Measurements from ENCODE around the gene SAE1. TPM values are rescaled to one million over a fixed set of nuclear protein-coding genes. Genes with fewer than 3 reads are reported as not detected.

Gene SAE1
- total and polyA plus RNA-seq, 2 donors from 2014 or later: 39.5 to 49.4 TPM

DNA sequence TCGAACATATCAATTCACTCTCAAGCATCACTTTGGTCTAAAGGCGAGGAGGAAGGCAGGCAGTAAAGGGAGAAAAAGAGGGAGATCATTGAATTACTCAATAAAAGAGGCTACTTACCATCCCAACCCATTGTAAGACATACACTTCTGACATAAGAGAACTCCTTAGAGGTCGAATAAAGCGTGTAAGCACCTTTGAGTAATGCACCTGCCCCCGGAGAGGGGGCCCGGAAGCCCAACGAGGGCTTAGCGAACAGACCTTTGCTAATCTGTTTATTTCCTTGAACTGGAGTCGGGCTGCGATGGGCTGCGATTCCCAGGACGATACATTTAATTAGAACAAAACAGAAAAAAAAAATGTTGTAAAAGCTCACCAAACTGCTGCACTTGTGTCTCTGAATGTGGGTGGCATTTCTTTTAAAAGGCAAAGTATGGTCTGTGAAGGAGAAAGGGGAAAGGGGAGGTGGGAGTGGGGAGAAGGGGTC lies 20.1 kb upstream of the SAE1 start:
- intact Hi-C loops (cut with DNase I): no loop called here
- FAIRE-seq: no peak

DNA sequence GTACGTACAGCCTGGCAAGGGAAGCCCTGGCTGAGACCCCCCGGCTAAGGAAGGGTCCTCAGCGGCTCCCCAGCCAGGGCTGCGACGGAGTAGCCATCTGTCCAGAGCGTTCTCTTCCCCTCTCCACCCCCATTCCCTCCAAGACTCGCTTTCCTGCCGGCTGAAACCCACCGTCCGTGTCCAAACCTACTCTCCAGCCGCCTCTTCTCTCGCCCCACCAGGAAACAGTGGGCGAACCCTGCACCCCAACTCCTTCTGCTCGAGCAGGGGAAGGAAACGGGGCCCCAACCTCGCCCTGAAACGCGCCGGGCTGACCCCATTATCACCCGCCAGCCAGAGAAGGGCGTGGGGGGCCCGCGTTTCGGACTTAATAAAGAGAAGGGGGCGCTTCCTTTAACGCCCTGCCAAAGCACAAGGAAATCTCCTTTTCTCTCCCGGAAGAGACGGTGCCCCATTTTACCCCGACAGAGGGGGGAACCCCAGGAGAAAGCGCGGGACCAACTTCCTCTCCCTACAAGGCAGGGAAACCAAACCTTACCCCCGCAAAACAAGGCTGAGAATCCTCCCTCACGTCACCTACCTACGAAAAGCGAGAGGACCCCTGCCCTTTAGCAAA lies 19.5 kb upstream of the SAE1 start:
- Histone ChIP-seq H3K36me3 (ENCODE audit: control insufficient read depth in 2 of 3, insufficient read depth in 3 of 3, low read length in 3 of 3) (no peaks in the 10 kb centered on the region), H3K27ac (ENCODE audit: low read depth in 2 of 2, low read length in 2 of 2) (peak overlapping the region; percentile 100), H3K9ac (ENCODE audit: low read length in 3 of 3) (peak overlapping the region; percentile 85 to 99 (median 88)), H3K4me3 (ENCODE audit: low read length in 3 of 3) (peak overlapping the region; percentile 87 to 90 (median 89)), H3K27me3 (ENCODE audit: control insufficient read depth, insufficient read depth, low read length) (no peaks in the 10 kb centered on the region), H3K9me3 (ENCODE audit: control insufficient read depth in 2 of 3, insufficient read depth in 1 of 3, low read length in 3 of 3) (no peaks in the 10 kb centered on the region), H3K4me1 (ENCODE audit: control insufficient read depth in 2 of 3, insufficient read depth in 2 of 3, low read depth in 1 of 3, low read length in 3 of 3) (peaks cover 0 to 36% (median 29%) of the 10 kb centered on the region in 3 donors)
- DNase-seq: peak in 3 of 5 donors; percentile 46 to 67 (median 63)
- TF ChIP-seq, protein P1, sequence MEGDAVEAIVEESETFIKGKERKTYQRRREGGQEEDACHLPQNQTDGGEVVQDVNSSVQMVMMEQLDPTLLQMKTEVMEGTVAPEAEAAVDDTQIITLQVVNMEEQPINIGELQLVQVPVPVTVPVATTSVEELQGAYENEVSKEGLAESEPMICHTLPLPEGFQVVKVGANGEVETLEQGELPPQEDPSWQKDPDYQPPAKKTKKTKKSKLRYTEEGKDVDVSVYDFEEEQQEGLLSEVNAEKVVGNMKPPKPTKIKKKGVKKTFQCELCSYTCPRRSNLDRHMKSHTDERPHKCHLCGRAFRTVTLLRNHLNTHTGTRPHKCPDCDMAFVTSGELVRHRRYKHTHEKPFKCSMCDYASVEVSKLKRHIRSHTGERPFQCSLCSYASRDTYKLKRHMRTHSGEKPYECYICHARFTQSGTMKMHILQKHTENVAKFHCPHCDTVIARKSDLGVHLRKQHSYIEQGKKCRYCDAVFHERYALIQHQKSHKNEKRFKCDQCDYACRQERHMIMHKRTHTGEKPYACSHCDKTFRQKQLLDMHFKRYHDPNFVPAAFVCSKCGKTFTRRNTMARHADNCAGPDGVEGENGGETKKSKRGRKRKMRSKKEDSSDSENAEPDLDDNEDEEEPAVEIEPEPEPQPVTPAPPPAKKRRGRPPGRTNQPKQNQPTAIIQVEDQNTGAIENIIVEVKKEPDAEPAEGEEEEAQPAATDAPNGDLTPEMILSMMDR (IDR thresholded peaks at IDR 0.05; ENCODE audit: borderline replicate concordance, extremely low read depth, insufficient read depth): no peak
- intact Hi-C loops (cut with DNase I): no loop called here
- no peak for FAIRE-seq

More for the DNA sequence above, 20.1 kb upstream of the SAE1 start:
- no peak for DNase-seq
- Histone ChIP-seq H3K27ac (ENCODE audit: low read depth in 2 of 2, low read length in 2 of 2) (peak overlapping the region; percentile 100), H3K9me3 (ENCODE audit: control insufficient read depth in 2 of 3, insufficient read depth in 1 of 3, low read length in 3 of 3) (no peaks in the 10 kb centered on the region), H3K4me3 (ENCODE audit: low read length in 3 of 3) (peak overlapping the region; percentile 87 to 90 (median 89)), H3K9ac (ENCODE audit: low read length in 3 of 3) (peak overlapping the region; percentile 85 to 99 (median 88)), H3K36me3 (ENCODE audit: control insufficient read depth in 2 of 3, insufficient read depth in 3 of 3, low read length in 3 of 3) (no peaks in the 10 kb centered on the region), H3K4me1 (ENCODE audit: control insufficient read depth in 2 of 3, insufficient read depth in 2 of 3, low read depth in 1 of 3, low read length in 3 of 3) (peaks cover 0 to 36% (median 30%) of the 10 kb centered on the region in 3 donors), H3K27me3 (ENCODE audit: control insufficient read depth, insufficient read depth, low read length) (no peaks in the 10 kb centered on the region)
- TF ChIP-seq, protein P1 (IDR thresholded peaks at IDR 0.05; ENCODE audit: borderline replicate concordance, extremely low read depth, insufficient read depth): no peak

DNA sequence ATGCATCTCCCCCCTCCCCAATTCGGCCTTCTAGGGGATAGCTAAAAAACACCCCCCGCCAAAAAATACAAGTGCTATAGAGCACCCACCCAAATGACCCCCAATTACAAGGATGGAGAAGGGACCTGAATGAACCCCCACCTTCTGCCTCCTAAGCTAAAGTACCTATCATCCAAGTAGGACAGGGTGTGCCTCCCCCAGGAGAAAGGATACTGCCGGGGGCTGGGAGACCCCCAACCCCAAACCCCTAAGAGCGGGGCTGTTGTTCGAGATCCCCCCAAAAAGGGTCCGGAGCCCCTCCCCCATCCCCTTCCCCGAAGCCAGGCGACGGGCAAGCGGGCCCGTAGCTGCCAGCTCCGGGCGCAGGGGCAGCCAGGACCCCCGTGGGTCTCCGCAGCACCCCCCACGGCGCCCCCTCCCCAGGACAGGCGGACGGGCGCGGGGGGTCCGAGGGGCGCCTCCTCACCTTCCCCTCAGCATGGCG lies 18.9 kb upstream of the SAE1 start:
- H3K9me3 ChIP-seq (ENCODE audit: control insufficient read depth in 2 of 3, insufficient read depth in 1 of 3, low read length in 3 of 3): no peaks in the 10 kb centered on the region
- FAIRE-seq (no peak), DNase-seq (no peak)
- TF ChIP-seq, protein P1 (IDR thresholded peaks at IDR 0.05; ENCODE audit: borderline replicate concordance, extremely low read depth, insufficient read depth): no peak
- peak overlapping the region; percentile 100 for H3K27ac ChIP-seq (ENCODE audit: low read depth in 2 of 2, low read length in 2 of 2)
- H3K4me1 ChIP-seq (ENCODE audit: control insufficient read depth in 2 of 3, insufficient read depth in 2 of 3, low read depth in 1 of 3, low read length in 3 of 3): peaks cover 0 to 36% (median 24%) of the 10 kb centered on the region in 3 donors
- H3K36me3 ChIP-seq (ENCODE audit: control insufficient read depth in 2 of 3, insufficient read depth in 3 of 3, low read length in 3 of 3): no peaks in the 10 kb centered on the region
- peak overlapping the region; percentile 87 to 90 (median 89) for H3K4me3 ChIP-seq (ENCODE audit: low read length in 3 of 3)
- no peaks in the 10 kb centered on the region for H3K27me3 ChIP-seq (ENCODE audit: control insufficient read depth, insufficient read depth, low read length)
- intact Hi-C loops (cut with DNase I): no loop called here
- peak overlapping the region; percentile 85 to 99 (median 88) for H3K9ac ChIP-seq (ENCODE audit: low read length in 3 of 3)

Data from kidney (tissue), 14 donors.